Measurements from ENCODE around the gene KRT33B. TPM values are rescaled to one million over a fixed set of nuclear protein-coding genes. Genes with fewer than 3 reads are reported as not detected.

The KRT33B gene
- total RNA-seq, 1 experiment from 2014 or later: not detected

- Histone ChIP-seq H3K79me1 (ENCODE audit: insufficient read depth, low read depth, low read length, poor library complexity, severe bottlenecking) (no peaks in the 10 kb centered on the region), H3K4me1 (ENCODE audit: insufficient read depth, low read length) (no peaks in the 10 kb centered on the region), H3K18ac (ENCODE audit: insufficient read length, low read depth, low read length) (no peak overlapping the region), H4K91ac (ENCODE audit: insufficient read length, low read depth, low read length) (no peak overlapping the region), H3T11ph (ENCODE audit: low read length) (no peak overlapping the region), H4K5ac (ENCODE audit: insufficient read length, low read depth, low read length) (no peak overlapping the region), H2BK15ac (ENCODE audit: low read depth, low read length) (no peak overlapping the region), H3K27ac (ENCODE audit: insufficient read length, low read depth, low read length) (no peak overlapping the region), H4K8ac (replicated peaks; ENCODE audit: insufficient read length, low read depth, low read length) (no peak overlapping the region), H3K79me2 (ENCODE audit: insufficient read depth, low read length) (no peaks in the 10 kb centered on the region), H3K27me3 (ENCODE audit: insufficient read depth, low read length) (no peaks in the 10 kb centered on the region), H3K9me3 (ENCODE audit: control insufficient read depth, low read depth, low read length) (no peaks in the 10 kb centered on the region), H3K23me2 (ENCODE audit: insufficient read length, low read depth, low read length, poor library complexity, severe bottlenecking) (no peaks in the 10 kb centered on the region), H2BK20ac (ENCODE audit: low read depth, low read length, poor library complexity, severe bottlenecking) (no peak overlapping the region), H2BK120ac (ENCODE audit: low read depth, low read length, poor library complexity, severe bottlenecking) (no peak overlapping the region), H2BK5ac (ENCODE audit: insufficient read length, low read length) (no peak overlapping the region), H4K20me1 (ENCODE audit: control insufficient read depth, insufficient read depth, insufficient read length) (no peaks in the 10 kb centered on the region), H3K9ac (ENCODE audit: extremely low read depth, insufficient read length, low read length) (no peak overlapping the region), H3K14ac (ENCODE audit: insufficient read depth, low read length) (no peak overlapping the region), H3K4me2 (ENCODE audit: insufficient read depth, insufficient read length, low read length) (no peak overlapping the region), H3K56ac (ENCODE audit: insufficient read length, low read depth, low read length) (no peak overlapping the region), H2AK5ac (ENCODE audit: insufficient read length, low read length) (no peak overlapping the region), H2BK12ac (ENCODE audit: insufficient read length, low read depth, low read length) (no peak overlapping the region), H2AFZ (ENCODE audit: low read length) (no peak overlapping the region), H3K4ac (ENCODE audit: low read depth, low read length) (no peak overlapping the region), H3K23ac (ENCODE audit: insufficient read length, low read depth, low read length) (no peak overlapping the region)
- H3K27me3 Mint-ChIP-seq (ENCODE audit: low read depth): no peaks in the 10 kb centered on the region; the same call in none of the 2 replicates
- H3K9me3 Mint-ChIP-seq: no peaks in the 10 kb centered on the region; a peak in 1 of 5 replicates
- no peak for TF ChIP-seq CTCF (conservative IDR thresholded peaks at IDR 0.05)
- no peak overlapping the region for H3K27ac Mint-ChIP-seq
- no peaks in the 10 kb centered on the region for H3K36me3 Mint-ChIP-seq (ENCODE audit: insufficient read depth in 1 of 3, low read depth in 3 of 3)
- no CpG with 5 or more reads among the region's 10 CpGs for WGBS (ENCODE audit: extremely low coverage, insufficient read length, low lambda C conversion rate)
- H3K4me1 Mint-ChIP-seq: 0 out of 4 replicates have a peak, but pooled peaks cover 0 to 3% of the 10 kb centered on the region in 2 experiments
- H3K4me3 Mint-ChIP-seq: no peak overlapping the region
- no peak for DNase-seq
Observed at GRCh38 chr17:41394254-41394996, 24.8 kb upstream of the KRT33B start.

Data from H9 (cell line).